GM15510 (cell line): ENCODE measurements around the gene PTF1A.

Experiments used
- POLR2A ChIP-seq: IDR thresholded peaks from 3 replicates; pipeline ENCODE4 v1.6.1; 2011; ENCODE audit warnings: borderline replicate concordance; ENCODE audit not compliant: insufficient read length; ENCODE audit errors: extremely low read depth

PTF1A gene

DNA sequence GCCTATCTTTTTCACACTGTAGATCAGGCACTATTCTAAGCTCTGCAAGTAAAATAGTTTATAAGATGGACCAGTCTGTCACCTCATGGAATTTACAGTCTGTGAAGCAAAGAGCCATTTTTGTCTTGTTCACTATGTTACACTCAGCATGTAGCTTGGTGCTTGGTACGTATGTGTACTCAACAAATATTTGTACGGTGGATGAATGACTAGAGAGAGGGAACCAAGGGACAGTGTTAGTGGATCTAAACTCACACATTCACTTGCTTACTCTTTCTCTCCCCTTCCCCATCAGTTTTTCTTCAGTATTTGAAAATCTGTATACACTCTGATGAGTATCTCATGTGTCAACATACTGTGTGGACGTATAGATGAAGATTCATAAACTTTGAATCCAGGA lies 45.9 kb downstream of the PTF1A start:
- no peak for TF ChIP-seq POLR2A
